IPS-18c (cell line): ENCODE measurements around the gene PPP1R9B.

Source experiments
- H3K4me3 ChIP-seq: 2 replicates; pipeline ENCODE4 v1.7.0; 2013; ENCODE audit warnings: low read depth, mild to moderate bottlenecking, low read length, moderate library complexity; ENCODE audit not compliant: insufficient read depth
- H3K9me3 ChIP-seq: one replicate; pipeline ENCODE4 v1.6.1; 2013; ENCODE audit warnings: mild to moderate bottlenecking, low read length, moderate library complexity; ENCODE audit not compliant: control insufficient read depth, insufficient read depth

The PPP1R9B gene

GRCh38 chr17:50150354-50151040, at the start of gene PPP1R9B:
PPP1R9B (minus strand) TSS chr17:50150677; CDS start chr17:50150513, 164 bp downstream.
- peak within 1 kb of the TSS; percentile 50 for H3K4me3 ChIP-seq
- H3K9me3 ChIP-seq, result no peaks in the 10 kb centered on the region

- H3K4me3 ChIP-seq, result peak overlapping the region; percentile 60
- H3K9me3 ChIP-seq, result no peaks in the 10 kb centered on the region
Observed at GRCh38 chr17:50199803-50200456, 49.5 kb upstream of the PPP1R9B start.

- H3K4me3 ChIP-seq, result no peak overlapping the region; the same call in 1 of the 2 replicates
Observed at GRCh38 chr17:50199211-50199802, 48.8 kb upstream of the PPP1R9B start.

GRCh38 chr17:50198026-50198669, 47.7 kb upstream of the PPP1R9B start:
- H3K4me3 ChIP-seq, result no peak overlapping the region

More at GRCh38 chr17:50199211-50199802, 48.8 kb upstream of the PPP1R9B start:
- no peaks in the 10 kb centered on the region for H3K9me3 ChIP-seq

GRCh38 chr17:50196826-50197225, 46.3 kb upstream of the PPP1R9B start:
- H3K4me3 ChIP-seq, result no peak overlapping the region
- H3K9me3 ChIP-seq, result no peaks in the 10 kb centered on the region

More at GRCh38 chr17:50198026-50198669, 47.7 kb upstream of the PPP1R9B start:
- H3K9me3 ChIP-seq, result no peaks in the 10 kb centered on the region

- H3K4me3 ChIP-seq, result no peak overlapping the region
- no peaks in the 10 kb centered on the region for H3K9me3 ChIP-seq
Observed at GRCh38 chr17:50196036-50196435, 45.6 kb upstream of the PPP1R9B start.

GRCh38 chr17:50194934-50195865, 44.7 kb upstream of the PPP1R9B start:
- H3K9me3 ChIP-seq, result no peaks in the 10 kb centered on the region
- no peak overlapping the region for H3K4me3 ChIP-seq

GRCh38 chr17:50194140-50194933, 43.9 kb upstream of the PPP1R9B start:
- H3K9me3 ChIP-seq, result no peaks in the 10 kb centered on the region
- no peak overlapping the region for H3K4me3 ChIP-seq

GRCh38 chr17:50192618-50193291, 42.3 kb upstream of the PPP1R9B start:
- Histone ChIP-seq H3K4me3 (no peak overlapping the region), H3K9me3 (no peaks in the 10 kb centered on the region)

GRCh38 chr17:50192144-50192617, 41.7 kb upstream of the PPP1R9B start:
- Histone ChIP-seq H3K9me3 (no peaks in the 10 kb centered on the region), H3K4me3 (no peak overlapping the region)

GRCh38 chr17:50191359-50192143, 41.1 kb upstream of the PPP1R9B start:
- no peaks in the 10 kb centered on the region for H3K9me3 ChIP-seq
- no peak overlapping the region for H3K4me3 ChIP-seq

GRCh38 chr17:50190603-50191358, 40.3 kb upstream of the PPP1R9B start:
- Histone ChIP-seq H3K4me3 (no peak overlapping the region), H3K9me3 (no peaks in the 10 kb centered on the region)

- no peak overlapping the region for H3K4me3 ChIP-seq
Observed at GRCh38 chr17:50190293-50190602, 39.8 kb upstream of the PPP1R9B start.

GRCh38 chr17:50189550-50190292, 39.2 kb upstream of the PPP1R9B start:
- Histone ChIP-seq H3K9me3 (no peaks in the 10 kb centered on the region), H3K4me3 (no peak overlapping the region)

More at GRCh38 chr17:50190293-50190602, 39.8 kb upstream of the PPP1R9B start:
- H3K9me3 ChIP-seq, result no peaks in the 10 kb centered on the region
